ENCODE data around the gene ZNF532.
A peak's percentile ranks its signal among the peaks of the same experiment; 100 is the strongest.

The ZNF532 gene

GRCh38 chr18:58894930-58895329, 30.3 kb downstream of the ZNF532 start:
- Mint-ChIP-seq H3K27me3 (ENCODE audit: low read depth, poor library complexity) (no peaks in the 10 kb centered on the region), H3K27ac (peak overlapping the region; percentile 70), H3K4me1 (peaks cover 56% of the 10 kb centered on the region)

DNA sequence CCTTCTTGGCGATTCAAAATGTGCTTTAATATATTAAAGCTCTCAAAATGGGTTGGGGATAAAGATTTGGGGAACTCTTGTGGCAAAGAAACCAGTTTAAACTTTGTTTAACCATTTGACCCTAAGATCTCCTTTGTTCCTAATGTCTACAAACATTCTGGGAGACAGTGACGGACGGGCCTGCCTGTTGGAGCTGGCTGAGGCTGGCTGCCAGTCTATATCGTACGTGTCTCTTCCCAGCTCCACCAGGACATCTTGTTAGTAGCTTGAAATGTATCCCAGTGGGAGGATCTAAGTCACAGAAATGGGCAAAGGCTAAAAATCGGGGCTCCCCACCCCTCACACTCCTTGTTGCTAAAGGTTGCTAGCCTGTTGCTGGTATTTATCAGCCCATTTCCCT, 30.7 kb downstream of the ZNF532 start:
- Mint-ChIP-seq H3K4me3 (no peak overlapping the region), H3K4me1 (peaks cover 61% of the 10 kb centered on the region), H3K27ac (peak overlapping the region; percentile 70), H3K9me3 (no peaks in the 10 kb centered on the region), H3K36me3 (ENCODE audit: low read depth) (peaks cover 57% of the 10 kb centered on the region), H3K27me3 (ENCODE audit: low read depth, poor library complexity) (no peaks in the 10 kb centered on the region)
- no peak for DNase-seq
- TF ChIP-seq, protein P1, sequence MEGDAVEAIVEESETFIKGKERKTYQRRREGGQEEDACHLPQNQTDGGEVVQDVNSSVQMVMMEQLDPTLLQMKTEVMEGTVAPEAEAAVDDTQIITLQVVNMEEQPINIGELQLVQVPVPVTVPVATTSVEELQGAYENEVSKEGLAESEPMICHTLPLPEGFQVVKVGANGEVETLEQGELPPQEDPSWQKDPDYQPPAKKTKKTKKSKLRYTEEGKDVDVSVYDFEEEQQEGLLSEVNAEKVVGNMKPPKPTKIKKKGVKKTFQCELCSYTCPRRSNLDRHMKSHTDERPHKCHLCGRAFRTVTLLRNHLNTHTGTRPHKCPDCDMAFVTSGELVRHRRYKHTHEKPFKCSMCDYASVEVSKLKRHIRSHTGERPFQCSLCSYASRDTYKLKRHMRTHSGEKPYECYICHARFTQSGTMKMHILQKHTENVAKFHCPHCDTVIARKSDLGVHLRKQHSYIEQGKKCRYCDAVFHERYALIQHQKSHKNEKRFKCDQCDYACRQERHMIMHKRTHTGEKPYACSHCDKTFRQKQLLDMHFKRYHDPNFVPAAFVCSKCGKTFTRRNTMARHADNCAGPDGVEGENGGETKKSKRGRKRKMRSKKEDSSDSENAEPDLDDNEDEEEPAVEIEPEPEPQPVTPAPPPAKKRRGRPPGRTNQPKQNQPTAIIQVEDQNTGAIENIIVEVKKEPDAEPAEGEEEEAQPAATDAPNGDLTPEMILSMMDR (IDR thresholded peaks at IDR 0.05), result no peak

More at GRCh38 chr18:58894930-58895329, 30.3 kb downstream of the ZNF532 start:
- Mint-ChIP-seq H3K4me3 (no peak overlapping the region), H3K36me3 (ENCODE audit: low read depth) (peaks cover 56% of the 10 kb centered on the region), H3K9me3 (no peaks in the 10 kb centered on the region)
- DNase-seq, result no peak
- TF ChIP-seq, protein P1 (IDR thresholded peaks at IDR 0.05), result no peak

GRCh38 chr18:58896268-58896667, 31.6 kb downstream of the ZNF532 start:
- Mint-ChIP-seq H3K36me3 (ENCODE audit: low read depth) (peaks cover 60% of the 10 kb centered on the region), H3K27ac (peak overlapping the region; percentile 70), H3K4me3 (no peak overlapping the region), H3K9me3 (no peaks in the 10 kb centered on the region), H3K4me1 (peaks cover 69% of the 10 kb centered on the region), H3K27me3 (ENCODE audit: low read depth, poor library complexity) (no peaks in the 10 kb centered on the region)
- TF ChIP-seq, protein P1 (IDR thresholded peaks at IDR 0.05), result no peak
- DNase-seq, result no peak

DNA sequence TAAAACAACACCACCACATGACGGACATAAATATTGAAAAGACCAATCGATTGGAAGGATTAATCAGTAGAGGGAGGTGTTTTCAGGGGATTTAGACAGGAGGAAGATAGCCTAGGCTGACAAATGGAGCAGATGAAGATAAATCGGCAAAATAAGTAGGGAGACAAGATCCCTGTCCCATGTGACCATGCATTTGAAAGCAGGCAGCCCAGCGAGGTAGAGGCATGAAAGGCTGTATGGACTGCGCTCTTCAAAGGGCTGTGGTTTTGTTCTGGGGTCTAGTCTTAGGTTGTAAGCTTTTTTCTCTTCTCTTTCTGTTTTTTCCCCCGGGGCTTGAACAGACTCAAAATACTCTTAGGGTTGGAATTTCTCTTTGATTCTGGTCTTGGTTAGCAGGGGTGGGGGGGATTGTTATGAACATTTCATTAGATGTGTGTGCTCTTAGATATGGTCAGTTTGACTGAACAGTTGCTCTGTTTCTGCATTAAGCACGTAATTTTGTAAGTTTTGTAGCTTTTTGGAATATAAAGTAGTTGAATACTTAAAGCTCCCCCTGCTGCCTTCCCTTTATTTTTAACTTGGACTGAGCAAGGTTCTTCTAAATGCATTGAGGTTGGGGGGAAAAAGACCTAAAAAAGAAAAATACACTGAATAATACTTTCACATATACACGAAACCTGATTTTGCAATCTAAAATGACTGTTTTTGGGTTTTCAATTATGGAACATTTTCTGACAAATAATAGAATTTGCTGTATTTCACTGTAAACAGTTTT, 32.2 kb downstream of the ZNF532 start:
- TF ChIP-seq, protein P1 (IDR thresholded peaks at IDR 0.05), result no peak
- DNase-seq, result no peak
- peaks cover 60% of the 10 kb centered on the region for H3K36me3 Mint-ChIP-seq (ENCODE audit: low read depth)
- H3K27ac Mint-ChIP-seq, result peak overlapping the region; percentile 70
- H3K4me3 Mint-ChIP-seq, result no peak overlapping the region
- no peaks in the 10 kb centered on the region for H3K9me3 Mint-ChIP-seq
- no peaks in the 10 kb centered on the region for H3K27me3 Mint-ChIP-seq (ENCODE audit: low read depth, poor library complexity)
- peaks cover 69% of the 10 kb centered on the region for H3K4me1 Mint-ChIP-seq

DNA sequence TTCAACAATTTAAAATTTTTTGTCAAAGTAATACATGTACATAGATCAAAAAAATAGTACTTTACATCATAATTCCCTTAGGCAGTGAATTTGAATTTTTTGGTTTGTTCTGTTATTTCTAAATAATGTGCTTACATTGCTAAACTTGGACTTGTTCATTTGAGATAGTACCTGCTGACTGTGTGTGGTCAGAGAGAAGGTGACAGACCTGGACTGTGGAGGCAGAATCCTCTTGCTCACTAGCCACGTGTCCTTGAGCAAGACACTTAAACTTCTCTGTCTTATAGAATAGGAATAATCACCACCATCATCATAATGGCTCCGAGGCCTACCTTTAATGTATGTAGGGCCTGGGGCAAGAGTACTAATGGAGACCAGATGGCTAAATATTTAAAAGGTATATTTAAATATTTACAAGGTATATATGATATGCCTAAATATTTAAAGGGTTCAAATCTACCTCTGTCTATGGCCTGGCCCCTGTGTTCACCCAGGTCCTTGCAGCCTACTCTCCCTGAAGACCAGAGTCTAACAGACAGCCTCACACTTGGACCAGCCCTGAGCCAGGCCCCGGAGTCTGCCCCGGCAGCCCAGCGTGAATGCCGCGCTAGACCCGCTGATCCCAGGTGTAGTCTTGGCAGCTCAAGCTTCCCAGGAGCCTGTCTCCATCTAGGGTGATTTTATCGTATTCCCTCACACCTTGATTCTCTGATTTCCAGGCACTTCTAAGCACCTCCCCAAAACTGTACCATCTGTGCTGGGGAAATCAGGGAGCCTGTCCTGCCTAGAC, 33.5 kb downstream of the ZNF532 start:
- Mint-ChIP-seq H3K27ac (peak overlapping the region; percentile 84), H3K27me3 (ENCODE audit: low read depth, poor library complexity) (no peaks in the 10 kb centered on the region), H3K4me1 (peaks cover 63% of the 10 kb centered on the region), H3K36me3 (ENCODE audit: low read depth) (peaks cover 64% of the 10 kb centered on the region), H3K9me3 (no peaks in the 10 kb centered on the region), H3K4me3 (no peak overlapping the region)
- TF ChIP-seq, protein P1 (IDR thresholded peaks at IDR 0.05), result no peak
- DNase-seq, result no peak
